Stimulated activated CD4-positive, alpha-beta T cell treated with anti-CD3 and anti-CD28 coated beads, TNF-alpha, amount 100 ng/mL, for 4 hours (primary cell): ENCODE results near the gene TOMT.
"Not testable (repeated sequence)": the region's sequence is repeated elsewhere in the genome, so short reads cannot be mapped to it uniquely, and the experiment has no call there.

ENCODE experiments used
- DNase-seq, 3 experiments: peaks; one replicate each; pipeline ENCODE4 v3.0.0-alpha.2; 2020; ENCODE audit warnings: low read depth in 3 of 3

Gene TOMT

GRCh38 chr11:72124046-72124445 is 18.3 kb downstream of the TOMT start:
- no peak for DNase-seq

GRCh38 chr11:72125956-72126355 is 20.2 kb downstream of the TOMT start:
- no peak for DNase-seq

GRCh38 chr11:72127923-72128322 is 22.2 kb downstream of the TOMT start:
- no peak for DNase-seq

- DNase-seq = no peak
These were observed 23.7 kb downstream of the TOMT start for GRCh38 chr11:72129381-72129780.

GRCh38 chr11:72132646-72133045 is 26.9 kb downstream of the TOMT start:
- no peak for DNase-seq

GRCh38 chr11:72135473-72135872 is 29.7 kb downstream of the TOMT start, which contains the start of gene FOLR3:
FOLR3 (plus strand) TSS chr11:72135725; CDS start chr11:72135953, 228 bp downstream.
- DNase-seq = not testable (repeated sequence)

- DNase-seq = no peak
These were observed 30.4 kb downstream of the TOMT start for GRCh38 chr11:72135891-72136683.

GRCh38 chr11:72136684-72137262 is 31.0 kb downstream of the TOMT start:
- no peak for DNase-seq

GRCh38 chr11:72138821-72139390 is 33.2 kb downstream of the TOMT start:
- DNase-seq = no peak

GRCh38 chr11:72139500-72139899 is 33.8 kb downstream of the TOMT start:
- no peak for DNase-seq

GRCh38 chr11:72140661-72141060 is 34.9 kb downstream of the TOMT start:
- no peak for DNase-seq

GRCh38 chr11:72141066-72141465 is 35.3 kb downstream of the TOMT start:
- no peak for DNase-seq

GRCh38 chr11:72142086-72142485 is 36.4 kb downstream of the TOMT start:
- DNase-seq = not testable (repeated sequence)

- not testable (repeated sequence) for DNase-seq
These were observed 36.8 kb downstream of the TOMT start for GRCh38 chr11:72142543-72142942.

GRCh38 chr11:72144807-72145565 is 39.3 kb downstream of the TOMT start:
- DNase-seq = no peak

- DNase-seq = no peak
These were observed 40.9 kb downstream of the TOMT start for GRCh38 chr11:72146625-72147024.

- DNase-seq = no peak
These were observed 45.2 kb downstream of the TOMT start for GRCh38 chr11:72150882-72151281.

- not testable (repeated sequence) for DNase-seq
These were observed 48.1 kb downstream of the TOMT start for GRCh38 chr11:72153874-72154273.

- no peak for DNase-seq
These were observed 49.1 kb downstream of the TOMT start for GRCh38 chr11:72154816-72155215.

- no peak for DNase-seq
These were observed 50.0 kb downstream of the TOMT start for GRCh38 chr11:72155751-72156150.

GRCh38 chr11:72157131-72157530 is 51.4 kb downstream of the TOMT start:
- DNase-seq = no peak
